Left colon (tissue), 2 donors: Measurements from ENCODE around the gene TUBB. TPM values are rescaled to one million over a fixed set of nuclear protein-coding genes. Genes with fewer than 3 reads are reported as not detected.

Experiments used
- ATAC-seq: fragments of 200-7000 bp; cut with Tn5 transposase; one replicate; pipeline ENCODE4 v1.9.1; 2020; ENCODE audit warnings: mild to moderate bottlenecking, moderate library complexity
- DNase-seq, 2 donors: peaks; one replicate each; pipeline ENCODE4 v3.0.0-alpha.2; 2020
- intact Hi-C, 2 donors: fragments of 100-400 bp; cut with DNase I in 1 of 2; cut with micrococcal nuclease in 1 of 2; formaldehyde crosslinking; loops; one replicate each; pipeline versions ENCODE4 v1.11.2 to v1.14.0; 2022; cut with DNase I, micrococcal nuclease
- total RNA-seq, 2 donors: library from RNA; stranded (reverse); fragmentation: NEBNext Ultra II Directional; extraction: Animal tissue kit (Norgen Biotek cat#: 25700); gene quantifications; one replicate each; pipeline ENCODE4 v1.2.1, GENCODE V29; 2021
- donor health status: DM: no; HTN: no; CAD: no.
- donor health status: DM: yes; HTN: yes; CAD: no.

Gene TUBB
- total RNA-seq, 2 donors from 2014 or later: 149 to 195 TPM

- intact Hi-C loops: no loop called here
- DNase-seq (peak; percentile 77 to 79), ATAC-seq (peak; percentile 35)
These were observed 33.9 kb upstream of the TUBB start, which contains the start of gene PPP1R18 for GRCh38 chr6:30686009-30686907. TSS of gene PPP1R18 (minus strand) at chr6:30686645. CDS start at chr6:30686018, 627 bp downstream.

- intact Hi-C loops: no loop called here
- DNase-seq (peak; percentile 88 to 93), ATAC-seq (peak; percentile 53)
These were observed 33.1 kb upstream of the TUBB start for GRCh38 chr6:30686908-30687658.

- ATAC-seq (no peak), DNase-seq (peak in 1 of 2 donors; percentile 33)
- intact Hi-C loops: no loop called here
These were observed 32.3 kb upstream of the TUBB start for GRCh38 chr6:30687659-30688431.

GRCh38 chr6:30688569-30688968 is 31.6 kb upstream of the TUBB start:
- ATAC-seq: no peak
- intact Hi-C loops: no loop called here
- DNase-seq: peak in 1 of 2 donors; percentile 38

- DNase-seq (no peak), ATAC-seq (no peak)
- intact Hi-C loops: no loop called here
These were observed 30.9 kb upstream of the TUBB start for GRCh38 chr6:30689022-30689865.

GRCh38 chr6:30689985-30690384 is 30.2 kb upstream of the TUBB start:
- no peak for DNase-seq
- intact Hi-C loops: no loop called here

GRCh38 chr6:30690403-30691207 is 29.5 kb upstream of the TUBB start, which contains the start of gene NRM:
TSS of gene NRM (minus strand) at chr6:30690984. CDS start at chr6:30690974, 10 bp downstream.
- ATAC-seq (peak; percentile 87), DNase-seq (peak; percentile 91 to 92)
- intact Hi-C loops: no loop called here

More at GRCh38 chr6:30689985-30690384, 30.2 kb upstream of the TUBB start:
- no peak for ATAC-seq

- no peak for DNase-seq
- no peak for ATAC-seq
- intact Hi-C loops: no loop called here
These were observed 28.8 kb upstream of the TUBB start for GRCh38 chr6:30691208-30691847.

- ATAC-seq (no peak), DNase-seq (no peak)
- intact Hi-C loops: no loop called here
These were observed 23.7 kb upstream of the TUBB start for GRCh38 chr6:30696432-30696831.

- ATAC-seq (peak; percentile 85), DNase-seq (no peak)
- intact Hi-C loops: no loop called here
These were observed 19.8 kb upstream of the TUBB start for GRCh38 chr6:30700340-30700739.

GRCh38 chr6:30703011-30703410 is 17.1 kb upstream of the TUBB start:
- intact Hi-C loops: no loop called here
- ATAC-seq (no peak), DNase-seq (no peak)

- ATAC-seq (no peak), DNase-seq (no peak)
- intact Hi-C loops: no loop called here
These were observed 16.3 kb upstream of the TUBB start for GRCh38 chr6:30703821-30704220.

- DNase-seq: no peak
- intact Hi-C loops: no loop called here
- no peak for ATAC-seq
These were observed 14.5 kb upstream of the TUBB start for GRCh38 chr6:30705620-30706019.

- ATAC-seq (peak; percentile 76), DNase-seq (no peak)
- intact Hi-C loops: no loop called here
These were observed 12.8 kb upstream of the TUBB start for GRCh38 chr6:30707281-30707850.

- ATAC-seq (no peak), DNase-seq (no peak)
- intact Hi-C loops: no loop called here
These were observed 10.9 kb upstream of the TUBB start for GRCh38 chr6:30709101-30709868.
